SU-DHL-6 (cell line): ENCODE results near the gene AKAP1.

Experiments
- H2AFZ ChIP-seq: fragments of 200-600 bp; sonication (generic); 2 replicates; pipeline ENCODE4 v1.6.1; 2014; ENCODE audit warnings: low read depth, mild to moderate bottlenecking, moderate library complexity, mixed read lengths, antibody characterized with exemption, low read length; ENCODE audit not compliant: severe bottlenecking
- H3F3A ChIP-seq: fragments of 200-600 bp; shearing (Covaris generic); 2 replicates; pipeline ENCODE4 v1.6.0; 2016; ENCODE audit warnings: antibody characterized with exemption, mild to moderate bottlenecking; ENCODE audit not compliant: insufficient read depth
- H3K27ac ChIP-seq: fragments of 200-600 bp; sonication (generic); 2 replicates; pipeline ENCODE4 v1.5.1; 2016; ENCODE audit warnings: low read depth, mild to moderate bottlenecking, low read length, moderate library complexity, mixed read lengths
- H3K27me3 ChIP-seq: fragments of 200-600 bp; sonication (generic), shearing (Covaris generic); 2 replicates; pipeline ENCODE4 v1.6.0; 2014; ENCODE audit warnings: mild to moderate bottlenecking, low read length
- H3K36me3 ChIP-seq: fragments of 200-600 bp; sonication (generic); 2 replicates; pipeline ENCODE4 v1.6.1; 2014; ENCODE audit warnings: mild to moderate bottlenecking, low read length, mixed read lengths
- H3K4me2 ChIP-seq: fragments of 300-600, 200-600 bp; shearing (Covaris generic), sonication (generic); 2 replicates; pipeline ENCODE4 v1.6.0; 2014; ENCODE audit warnings: low read length, low read depth, mild to moderate bottlenecking; ENCODE audit not compliant: poor library complexity, severe bottlenecking
- H3K4me3 ChIP-seq: fragments of 200-600 bp; sonication (generic); 2 replicates; pipeline ENCODE4 v1.5.1; 2014; ENCODE audit warnings: antibody characterized with exemption, low read length, mild to moderate bottlenecking, mixed read lengths; ENCODE audit not compliant: insufficient read depth, poor library complexity, severe bottlenecking
- H3K79me2 ChIP-seq: fragments of 200-600 bp; sonication (generic); 2 replicates; pipeline ENCODE4 v1.6.1; 2014; ENCODE audit warnings: mild to moderate bottlenecking, low read length, moderate library complexity; ENCODE audit not compliant: insufficient read depth
- H3K9ac ChIP-seq: fragments of 200-600 bp; sonication (generic); 2 replicates; pipeline ENCODE4 v1.7.0; 2014; ENCODE audit warnings: mild to moderate bottlenecking, low read length
- H3K9me2 ChIP-seq: fragments of 200-600 bp; sonication (generic); replicated peaks from 2 replicates; pipeline ENCODE4 v1.6.1; 2014; ENCODE audit warnings: low read length; ENCODE audit not compliant: insufficient read depth
- H3K9me3 ChIP-seq: fragments of 200-600 bp; sonication (generic); 2 replicates; pipeline ENCODE4 v1.6.1; 2014; ENCODE audit warnings: low read length, mixed read lengths; ENCODE audit not compliant: insufficient read depth
- H4K20me1 ChIP-seq: fragments of 200-600 bp; sonication (generic); 2 replicates; pipeline ENCODE4 v1.6.1; 2014; ENCODE audit warnings: low read depth, mild to moderate bottlenecking, antibody characterized with exemption, low read length, moderate library complexity, mixed read lengths
- EZH2phosphoT487 ChIP-seq: fragments of 200-600 bp; sonication (generic), shearing (Covaris generic); conservative IDR thresholded peaks from 2 replicates; pipeline ENCODE4 v1.6.1; 2018; ENCODE audit warnings: mild to moderate bottlenecking, antibody characterized with exemption, low read length, moderate library complexity, mixed read lengths
- TF ChIP-seq, protein P1 (sequence below): fragments of 200-600 bp; sonication (generic); IDR thresholded peaks from one replicate; pipeline ENCODE4 v1.5.1; 2017; ENCODE audit warnings: antibody characterized with exemption, mild to moderate bottlenecking, low read length, moderate library complexity; ENCODE audit not compliant: insufficient read depth, poor library complexity, severe bottlenecking

AKAP1 gene

DNA sequence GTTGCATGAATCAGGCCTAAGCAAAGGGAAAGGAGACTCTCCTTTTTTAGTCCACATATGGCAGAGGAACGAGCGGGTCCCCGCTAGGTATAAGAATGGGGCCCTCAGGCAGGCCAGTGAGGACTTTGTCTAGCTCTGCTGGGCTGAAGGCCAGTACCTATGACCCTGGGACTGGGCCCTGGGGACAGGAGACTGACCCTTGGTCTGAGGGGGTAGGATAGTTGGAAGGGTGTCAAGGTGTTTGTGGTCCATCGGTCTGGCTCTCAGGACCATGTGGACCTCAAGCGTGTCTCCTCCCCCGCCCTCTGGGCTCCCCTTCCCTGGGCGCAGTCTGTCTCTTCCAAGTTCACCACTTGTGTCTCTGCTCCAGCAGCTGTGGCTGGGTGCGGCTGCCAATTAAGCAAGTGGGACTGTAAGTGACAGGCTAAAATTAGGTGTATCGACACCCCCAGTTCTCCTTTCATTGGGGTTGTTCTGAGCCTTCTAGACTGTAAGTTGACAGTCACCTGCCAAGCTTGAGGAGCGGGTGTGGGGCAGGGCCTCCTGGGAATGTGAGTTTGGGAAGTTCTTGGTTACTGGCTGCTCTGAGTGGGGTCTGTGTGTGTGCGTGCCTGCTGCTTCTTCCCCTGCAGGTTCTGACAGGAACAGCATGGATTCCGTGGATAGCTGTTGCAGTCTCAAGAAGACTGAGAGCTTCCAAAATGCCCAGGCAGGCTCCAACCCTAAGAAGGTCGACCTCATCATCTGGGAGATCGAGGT, 24.5 kb downstream of the AKAP1 start:
- Histone ChIP-seq H3K36me3 (no peaks in the 10 kb centered on the region), H4K20me1 (no peaks in the 10 kb centered on the region), H3F3A (no peaks in the 10 kb centered on the region), H3K9ac (no peak overlapping the region), H3K9me2 (no peaks in the 10 kb centered on the region), H3K27me3 (no peaks in the 10 kb centered on the region), H3K27ac (no peak overlapping the region), H3K4me3 (no peak overlapping the region), H3K9me3 (no peaks in the 10 kb centered on the region), H3K4me2 (no peak overlapping the region), H3K79me2 (peaks cover 10% of the 10 kb centered on the region; the same call in 1 of the 2 replicates), H2AFZ (no peak overlapping the region)
- no peak for TF ChIP-seq EZH2phosphoT487
- TF ChIP-seq, protein P1, sequence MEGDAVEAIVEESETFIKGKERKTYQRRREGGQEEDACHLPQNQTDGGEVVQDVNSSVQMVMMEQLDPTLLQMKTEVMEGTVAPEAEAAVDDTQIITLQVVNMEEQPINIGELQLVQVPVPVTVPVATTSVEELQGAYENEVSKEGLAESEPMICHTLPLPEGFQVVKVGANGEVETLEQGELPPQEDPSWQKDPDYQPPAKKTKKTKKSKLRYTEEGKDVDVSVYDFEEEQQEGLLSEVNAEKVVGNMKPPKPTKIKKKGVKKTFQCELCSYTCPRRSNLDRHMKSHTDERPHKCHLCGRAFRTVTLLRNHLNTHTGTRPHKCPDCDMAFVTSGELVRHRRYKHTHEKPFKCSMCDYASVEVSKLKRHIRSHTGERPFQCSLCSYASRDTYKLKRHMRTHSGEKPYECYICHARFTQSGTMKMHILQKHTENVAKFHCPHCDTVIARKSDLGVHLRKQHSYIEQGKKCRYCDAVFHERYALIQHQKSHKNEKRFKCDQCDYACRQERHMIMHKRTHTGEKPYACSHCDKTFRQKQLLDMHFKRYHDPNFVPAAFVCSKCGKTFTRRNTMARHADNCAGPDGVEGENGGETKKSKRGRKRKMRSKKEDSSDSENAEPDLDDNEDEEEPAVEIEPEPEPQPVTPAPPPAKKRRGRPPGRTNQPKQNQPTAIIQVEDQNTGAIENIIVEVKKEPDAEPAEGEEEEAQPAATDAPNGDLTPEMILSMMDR = no peak

DNA sequence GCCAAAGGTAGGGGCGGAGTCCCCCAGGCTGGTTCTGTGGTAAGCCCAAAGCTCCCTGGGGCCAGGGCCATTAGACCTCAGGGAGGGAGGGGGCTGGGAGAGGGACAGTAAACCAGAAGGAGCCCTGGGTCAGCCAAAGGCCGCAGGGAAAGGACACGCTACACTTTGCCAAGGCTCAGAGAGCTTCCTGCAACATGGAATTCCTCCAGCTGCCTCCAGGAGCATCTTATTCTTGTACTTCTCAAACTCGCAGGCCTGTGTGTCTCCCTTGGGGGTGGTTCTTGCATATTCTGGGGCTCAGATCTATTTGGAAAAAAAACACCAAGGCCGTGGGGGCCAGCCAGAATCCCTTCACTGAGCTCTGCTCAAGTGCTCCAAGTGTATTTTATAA, 25.1 kb downstream of the AKAP1 start:
- H3K79me2 ChIP-seq = peaks cover 10% of the 10 kb centered on the region; the same call in 1 of the 2 replicates
- no peaks in the 10 kb centered on the region for H3F3A ChIP-seq
- H3K27me3 ChIP-seq = no peaks in the 10 kb centered on the region
- TF ChIP-seq, protein P1 = no peak
- no peak for TF ChIP-seq EZH2phosphoT487
- H3K36me3 ChIP-seq = no peaks in the 10 kb centered on the region; the same call in 1 of the 2 replicates
- H3K9me2 ChIP-seq = no peaks in the 10 kb centered on the region
- no peak overlapping the region for H3K4me3 ChIP-seq
- no peaks in the 10 kb centered on the region for H4K20me1 ChIP-seq
- H3K27ac ChIP-seq = no peak overlapping the region
- no peak overlapping the region for H2AFZ ChIP-seq
- no peaks in the 10 kb centered on the region for H3K9me3 ChIP-seq
- no peak overlapping the region for H3K9ac ChIP-seq
- no peak overlapping the region for H3K4me2 ChIP-seq

DNA sequence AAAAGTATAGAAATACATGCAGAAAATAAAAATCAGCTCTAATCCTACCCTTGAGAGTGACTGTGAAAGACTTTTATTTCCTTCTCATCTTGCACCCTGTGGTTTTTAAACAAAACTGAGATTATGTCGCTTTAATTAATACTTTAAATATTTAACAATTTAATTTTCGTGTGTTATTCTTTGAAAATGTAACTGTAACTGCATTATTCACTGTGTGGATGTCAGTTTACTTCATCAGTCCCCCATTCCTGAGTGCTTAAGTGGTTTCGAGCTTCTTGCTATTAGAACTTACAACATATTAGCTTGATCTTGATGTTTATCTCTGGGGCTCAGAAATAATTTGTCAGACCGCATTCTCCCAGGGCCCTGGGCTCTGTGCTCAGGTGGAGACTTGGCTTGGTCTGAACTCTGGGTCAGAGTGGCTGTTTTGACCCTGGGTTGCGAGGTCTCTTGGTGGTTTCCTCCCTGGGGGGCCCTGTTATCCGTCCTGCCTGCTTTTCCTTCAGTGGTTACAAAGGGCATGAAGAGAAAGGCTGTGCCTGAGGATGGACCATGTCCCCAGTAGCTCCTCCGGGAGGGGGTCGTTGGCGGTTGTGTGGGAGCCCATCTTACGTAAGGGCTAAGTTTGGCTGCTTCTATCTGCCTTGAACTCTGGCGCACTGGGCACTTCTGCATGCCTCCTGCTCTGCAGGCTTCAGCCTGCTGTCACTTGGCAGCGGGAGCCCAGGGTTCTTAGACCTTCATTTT, 25.7 kb downstream of the AKAP1 start:
- Histone ChIP-seq H3K27ac (no peak overlapping the region), H3K4me2 (no peak overlapping the region), H3K9ac (no peak overlapping the region), H2AFZ (no peak overlapping the region), H3K36me3 (no peaks in the 10 kb centered on the region; the same call in 1 of the 2 replicates), H3K27me3 (no peaks in the 10 kb centered on the region), H3K9me3 (no peaks in the 10 kb centered on the region), H4K20me1 (no peaks in the 10 kb centered on the region), H3K4me3 (no peak overlapping the region), H3K9me2 (no peaks in the 10 kb centered on the region), H3K79me2 (peaks cover 4% of the 10 kb centered on the region; the same call in 1 of the 2 replicates), H3F3A (no peaks in the 10 kb centered on the region)
- TF ChIP-seq, protein P1 = no peak
- TF ChIP-seq EZH2phosphoT487 = no peak
